NOMO-1 treated with dmso at 0.1 percent for 144 hours (cell line): ENCODE results near the gene BICD1.

Source experiments
- DNase-seq: peaks from one replicate; lab custom pipeline; 2025; ENCODE audit not compliant: unreplicated experiment; lab: John Stamatoyannopoulos, UW

The BICD1 gene

GRCh38 chr12:32102234-32102633 lies 4.4 kb upstream of the BICD1 start:
- no peak for DNase-seq

- no peak for DNase-seq
Observed at GRCh38 chr12:32104572-32105355, 1.9 kb upstream of the BICD1 start.

- DNase-seq = no peak
Observed at GRCh38 chr12:32105986-32106516, 596 bp upstream of the BICD1 start.

GRCh38 chr12:32107359-32108267 lies 966 bp downstream of the BICD1 start:
- no peak for DNase-seq

GRCh38 chr12:32108787-32109186 lies 2.1 kb downstream of the BICD1 start:
- DNase-seq = no peak

GRCh38 chr12:32110417-32110816 lies 3.8 kb downstream of the BICD1 start:
- no peak for DNase-seq

GRCh38 chr12:32110942-32111341 lies 4.3 kb downstream of the BICD1 start:
- no peak for DNase-seq

- DNase-seq = peak; percentile 35
Observed at GRCh38 chr12:32115404-32116104, 8.9 kb downstream of the BICD1 start.

GRCh38 chr12:32116897-32117296 lies 10.2 kb downstream of the BICD1 start:
- DNase-seq = no peak

- no peak for DNase-seq
Observed at GRCh38 chr12:32117316-32117715, 10.7 kb downstream of the BICD1 start.

GRCh38 chr12:32118806-32119205 lies 12.2 kb downstream of the BICD1 start:
- DNase-seq = no peak

GRCh38 chr12:32120419-32120818 lies 13.8 kb downstream of the BICD1 start:
- no peak for DNase-seq

- DNase-seq = no peak
Observed at GRCh38 chr12:32124637-32125036, 18.0 kb downstream of the BICD1 start.

GRCh38 chr12:32125455-32126084 lies 18.9 kb downstream of the BICD1 start:
- no peak for DNase-seq

GRCh38 chr12:32126720-32127119 lies 20.1 kb downstream of the BICD1 start:
- DNase-seq = no peak

- DNase-seq = no peak
Observed at GRCh38 chr12:32131666-32132065, 25.0 kb downstream of the BICD1 start.

GRCh38 chr12:32134101-32134888 lies 27.6 kb downstream of the BICD1 start:
- DNase-seq = no peak

GRCh38 chr12:32135967-32136366 lies 29.3 kb downstream of the BICD1 start:
- no peak for DNase-seq

- DNase-seq = no peak
Observed at GRCh38 chr12:32136404-32136803, 29.8 kb downstream of the BICD1 start.

GRCh38 chr12:32139064-32139421 lies 32.4 kb downstream of the BICD1 start:
- DNase-seq = peak; percentile 58
